Liver (tissue), 9 donors: Measurements from ENCODE around the gene GIMAP8. TPM values are rescaled to one million over a fixed set of nuclear protein-coding genes. Genes with fewer than 3 reads are reported as not detected.

Source experiments
- DNase-seq: peaks from one replicate; pipeline ENCODE4 v3.0.0-alpha.2; 2017; ENCODE audit warnings: low spot score
- H3K27ac ChIP-seq, 2 donors: one replicate each; pipeline ENCODE4 v1.7.0; 2013; ENCODE audit warnings: inconsistent platforms in 2 of 2, low read length in 2 of 2, control low read depth in 1 of 2, low read depth in 1 of 2, mild to moderate bottlenecking in 1 of 2
- H3K27me3 ChIP-seq, 4 donors: one replicate each; pipeline versions ENCODE4 v1.6.1 to v1.7.0; 2013; ENCODE audit warnings: low read length in 3 of 4, inconsistent platforms in 1 of 4, mild to moderate bottlenecking in 1 of 4, moderate library complexity in 1 of 4; ENCODE audit not compliant: control insufficient read depth in 4 of 4, insufficient read depth in 4 of 4
- H3K36me3 ChIP-seq, 4 donors: one replicate each; pipeline versions ENCODE4 v1.6.1 to v1.7.0; 2013; ENCODE audit warnings: low read length in 3 of 4, mild to moderate bottlenecking in 3 of 4, low read depth in 1 of 4, moderate library complexity in 1 of 4; ENCODE audit not compliant: control insufficient read depth in 4 of 4, insufficient read depth in 3 of 4
- H3K4me1 ChIP-seq, 4 donors: one replicate each; pipeline versions ENCODE4 v1.6.1 to v1.7.0; 2013; ENCODE audit warnings: low read length in 3 of 4, mild to moderate bottlenecking in 3 of 4, moderate library complexity in 1 of 4; ENCODE audit not compliant: control insufficient read depth in 4 of 4, insufficient read depth in 4 of 4
- H3K4me3 ChIP-seq, 3 donors: one replicate each; pipeline versions ENCODE4 v1.6.1 to v1.7.0; 2013; ENCODE audit warnings: low read length in 3 of 3, control low read depth in 1 of 3, low read depth in 1 of 3, mild to moderate bottlenecking in 1 of 3
- H3K9ac ChIP-seq, 2 donors: one replicate each; pipeline ENCODE4 v1.7.0; 2013; ENCODE audit warnings: low read length in 2 of 2, mild to moderate bottlenecking in 2 of 2, moderate library complexity in 2 of 2, control low read depth in 1 of 2, low read depth in 1 of 2
- H3K9me3 ChIP-seq, 4 donors: one replicate each; pipeline versions ENCODE4 v1.6.1 to v1.7.0; 2013; ENCODE audit warnings: low read length in 3 of 4; ENCODE audit not compliant: control insufficient read depth in 4 of 4
- CTCF ChIP-seq: fragments of 150-350 bp; IDR thresholded peaks from 2 replicates; pipeline ENCODE4 v1.5.1; 2017; ENCODE audit warnings: improper control_type of control experiment, low read depth, low read length; ENCODE audit not compliant: missing input control
- EGR1 ChIP-seq, 2 donors: IDR thresholded peaks; 2 replicates each; pipeline ENCODE4 v1.6.1; 2016 to 2018; ENCODE audit warnings: antibody characterized with exemption in 2 of 2, low read depth in 2 of 2
- FOXA1 ChIP-seq: IDR thresholded peaks from 2 replicates; pipeline ENCODE4 v1.6.1; 2016; ENCODE audit warnings: antibody characterized with exemption
- FOXA2 ChIP-seq: IDR thresholded peaks from 2 replicates; pipeline ENCODE4 v1.6.1; 2016; ENCODE audit warnings: antibody characterized with exemption
- GABPA ChIP-seq, 2 donors: IDR thresholded peaks in 1 of 2; conservative IDR thresholded peaks in 1 of 2; 2 replicates each; pipeline ENCODE4 v1.6.1; 2016; ENCODE audit warnings: antibody characterized with exemption in 2 of 2, mild to moderate bottlenecking in 1 of 2, moderate library complexity in 1 of 2
- HNF4A ChIP-seq, 2 donors: conservative IDR thresholded peaks; 2 replicates each; pipeline ENCODE4 v1.6.1; 2016; ENCODE audit warnings: antibody characterized with exemption in 2 of 2, mild to moderate bottlenecking in 2 of 2
- HNF4G ChIP-seq: IDR thresholded peaks from 2 replicates; pipeline ENCODE4 v1.6.1; 2016; ENCODE audit warnings: antibody characterized with exemption
- JUND ChIP-seq, 2 donors: IDR thresholded peaks; 2 replicates each; pipeline ENCODE4 v1.6.1; 2016; ENCODE audit warnings: antibody characterized with exemption in 2 of 2
- MAX ChIP-seq: IDR thresholded peaks from 2 replicates; pipeline ENCODE4 v1.6.1; 2016; ENCODE audit warnings: antibody characterized with exemption
- NR2F2 ChIP-seq: IDR thresholded peaks from 2 replicates; pipeline ENCODE4 v1.6.1; 2016; ENCODE audit warnings: antibody characterized with exemption
- RXRA ChIP-seq, 2 donors: IDR thresholded peaks; 2 replicates each; pipeline ENCODE4 v1.6.1; 2017 to 2018; ENCODE audit warnings: antibody characterized with exemption in 2 of 2, mild to moderate bottlenecking in 1 of 2
- YY1 ChIP-seq: IDR thresholded peaks from 2 replicates; pipeline ENCODE4 v1.6.1; 2016; ENCODE audit warnings: antibody characterized with exemption, mild to moderate bottlenecking
- ZBTB33 ChIP-seq: IDR thresholded peaks from 2 replicates; pipeline ENCODE4 v1.6.1; 2016; ENCODE audit warnings: antibody characterized with exemption
- WGBS: extraction: QIAGEN DNeasy Blood & Tissue Kit; methylation state at CpG from one replicate; pipeline ENCODE4 v1.1.7; 2013; 5-methylcytosine and 5-hydroxymethylcytosine counted together
- polyA plus RNA-seq, 2 donors: library from polyadenylated mRNA; stranded (reverse) in 1 of 2; unstranded in 1 of 2; fragments of 200-250 nt in 1 of 2; fragments of >200 nt in 1 of 2; fragmentation: Nextera tagmentation in 1 of 2; extraction: Ambion mirVana in 1 of 2; gene quantifications; one replicate each; pipeline versions ENCODE4 v1.2.1 to v1.2.3, GENCODE V29; 2013 to 2015
- total RNA-seq, 2 donors: library from RNA; depleted of rRNA; stranded (reverse); fragments of >200 nt; gene quantifications; one replicate each; pipeline ENCODE4 v1.2.3, GENCODE V29; 2014
- donor health status: healthy.
- donor health status: healthy.
- donor health status: healthy.
- donor health status: healthy.
- donor health status: healthy.

GIMAP8 gene
- total and polyA plus RNA-seq, 4 donors: 1.6 to 9.4 (median 7.6) TPM

- no peaks in the 10 kb centered on the region for H3K36me3 ChIP-seq
- no peaks in the 10 kb centered on the region for H3K9me3 ChIP-seq
- no peak overlapping the region for H3K4me3 ChIP-seq
- H3K27me3 ChIP-seq: no peaks in the 10 kb centered on the region
- H3K27ac ChIP-seq: no peak overlapping the region
- no peak for DNase-seq
- TF ChIP-seq HNF4A (conservative IDR thresholded peaks at IDR 0.05): peak in 1 of 2 donors; percentile 19
- no peak for TF ChIP-seq YY1
- 84% methylated on average over 13 of the region's 13 CpGs for WGBS
- peaks cover 7 to 27% (median 16%) of the 10 kb centered on the region in 4 donors for H3K4me1 ChIP-seq
- no peak overlapping the region for H3K9ac ChIP-seq
These were observed 47.6 kb upstream of the GIMAP8 start for GRCh38 chr7:150402671-150403321.

GRCh38 chr7:150403376-150404171 is 46.9 kb upstream of the GIMAP8 start:
- H3K27me3 ChIP-seq: no peaks in the 10 kb centered on the region
- no peak for DNase-seq
- 91% methylated on average over 13 of the region's 13 CpGs for WGBS
- no peaks in the 10 kb centered on the region for H3K36me3 ChIP-seq
- TF ChIP-seq RXRA (IDR thresholded peaks at IDR 0.05) (no peak), ZBTB33 (no peak), FOXA2 (no peak), MAX (no peak), HNF4G (no peak), NR2F2 (no peak), FOXA1 (no peak), GABPA (IDR thresholded peaks at IDR 0.05 in 1 of 2, conservative IDR thresholded peaks at IDR 0.05 in 1 of 2) (no peak), JUND (IDR thresholded peaks at IDR 0.05) (no peak), CTCF (no peak), EGR1 (IDR thresholded peaks at IDR 0.05; ENCODE audit: low read depth in 2 of 2) (no peak)
- no peaks in the 10 kb centered on the region for H3K9me3 ChIP-seq
- H3K9ac ChIP-seq: peak overlapping the region in 1 of 2 donors; percentile 56
- no peak overlapping the region for H3K27ac ChIP-seq
- peaks cover 7 to 27% (median 16%) of the 10 kb centered on the region in 4 donors for H3K4me1 ChIP-seq
- no peak overlapping the region for H3K4me3 ChIP-seq
